HL-60 (cell line): Measurements from ENCODE around the gene ANP32B.
A peak's percentile ranks its signal among the peaks of the same experiment; 100 is the strongest.

Source experiments
- DNase-seq, 2 experiments: peaks; one replicate each; pipeline ENCODE4 v3.0.0-alpha.2; 2010 to 2020; ENCODE audit warnings: low read depth in 1 of 2, low spot score in 1 of 2
- H3K27ac ChIP-seq: fragments of 250-450 bp; sonication (Bioruptor Pico); replicated peaks from 2 replicates; pipeline ENCODE4 v1.5.1; 2020; ENCODE audit warnings: mild to moderate bottlenecking, moderate library complexity
- H3K27me3 ChIP-seq: fragments of 250-450 bp; sonication (Bioruptor Pico); 2 replicates; pipeline ENCODE4 v1.5.1; 2021; ENCODE audit warnings: mild to moderate bottlenecking, moderate library complexity; ENCODE audit not compliant: insufficient read depth, poor library complexity, severe bottlenecking
- H3K4me3 ChIP-seq: replicated peaks from 2 replicates; pipeline ENCODE4 v1.5.1; 2011; ENCODE audit warnings: mild to moderate bottlenecking, control low read depth, low read length; ENCODE audit not compliant: insufficient read depth
- CTCF ChIP-seq: IDR thresholded peaks from one replicate; pipeline ENCODE4 v1.5.1; 2011; ENCODE audit warnings: low read length, control low read depth, inconsistent platforms; ENCODE audit not compliant: insufficient read depth
- GABPA ChIP-seq: IDR thresholded peaks from 2 replicates; pipeline ENCODE4 v1.6.1; 2012; ENCODE audit warnings: low read depth
- POLR2AphosphoS5 ChIP-seq: IDR thresholded peaks from 2 replicates; pipeline ENCODE4 v1.6.1; 2012; ENCODE audit warnings: low read depth
- REST ChIP-seq: IDR thresholded peaks from 2 replicates; pipeline ENCODE4 v1.6.1; 2012; ENCODE audit warnings: low read depth; ENCODE audit not compliant: insufficient replicate concordance
- SPI1 ChIP-seq: IDR thresholded peaks from 2 replicates; pipeline ENCODE4 v1.6.1; 2012; ENCODE audit warnings: low read depth, mild to moderate bottlenecking, borderline replicate concordance

ANP32B gene

GRCh38 chr9:98057138-98057799, 74.1 kb downstream of the ANP32B start:
- Histone ChIP-seq H3K4me3 (peak overlapping the region; percentile 76), H3K27ac (peak overlapping the region; percentile 87), H3K27me3 (no peaks in the 10 kb centered on the region)
- TF ChIP-seq REST, result no peak
- TF ChIP-seq GABPA, result no peak
- DNase-seq, result no peak

GRCh38 chr9:98062161-98062560, 79.0 kb downstream of the ANP32B start:
- no peaks in the 10 kb centered on the region for H3K27me3 ChIP-seq
- DNase-seq, result no peak
- no peak for TF ChIP-seq GABPA
- no peak for TF ChIP-seq POLR2AphosphoS5
- no peak for TF ChIP-seq CTCF
- no peak for TF ChIP-seq REST
- TF ChIP-seq SPI1, result no peak
- no peak overlapping the region for H3K4me3 ChIP-seq
- H3K27ac ChIP-seq, result no peak overlapping the region

GRCh38 chr9:98064623-98065392, 81.7 kb downstream of the ANP32B start:
- no peak for TF ChIP-seq CTCF
- TF ChIP-seq POLR2AphosphoS5, result no peak
- TF ChIP-seq SPI1, result no peak
- no peak for TF ChIP-seq REST
- no peak for TF ChIP-seq GABPA
- DNase-seq, result no peak
- Histone ChIP-seq H3K27me3 (no peaks in the 10 kb centered on the region), H3K4me3 (no peak overlapping the region), H3K27ac (no peak overlapping the region)
